Measurements from ENCODE around the gene P4HB. TPM values are rescaled to one million over a fixed set of nuclear protein-coding genes. Genes with fewer than 3 reads are reported as not detected.

The P4HB gene
- total RNA-seq, 1 donor from 2014 or later: 463 TPM

GRCh38 chr17:81843713-81844326 is 16.5 kb downstream of the P4HB start:
- H3K9me3 ChIP-seq: no peaks in the 10 kb centered on the region
- intact Hi-C loops (cut with DNase I): no loop called here
- no peak overlapping the region for H3K27ac ChIP-seq
- H3K4me1 ChIP-seq: peaks cover 34% of the 10 kb centered on the region
- H3K4me3 ChIP-seq: no peak overlapping the region
- no peak for TF ChIP-seq POLR2AphosphoS5 (IDR thresholded peaks at IDR 0.05; ENCODE audit: insufficient read depth in 1 of 2, low read depth in 1 of 2)
- TF ChIP-seq, protein P1, sequence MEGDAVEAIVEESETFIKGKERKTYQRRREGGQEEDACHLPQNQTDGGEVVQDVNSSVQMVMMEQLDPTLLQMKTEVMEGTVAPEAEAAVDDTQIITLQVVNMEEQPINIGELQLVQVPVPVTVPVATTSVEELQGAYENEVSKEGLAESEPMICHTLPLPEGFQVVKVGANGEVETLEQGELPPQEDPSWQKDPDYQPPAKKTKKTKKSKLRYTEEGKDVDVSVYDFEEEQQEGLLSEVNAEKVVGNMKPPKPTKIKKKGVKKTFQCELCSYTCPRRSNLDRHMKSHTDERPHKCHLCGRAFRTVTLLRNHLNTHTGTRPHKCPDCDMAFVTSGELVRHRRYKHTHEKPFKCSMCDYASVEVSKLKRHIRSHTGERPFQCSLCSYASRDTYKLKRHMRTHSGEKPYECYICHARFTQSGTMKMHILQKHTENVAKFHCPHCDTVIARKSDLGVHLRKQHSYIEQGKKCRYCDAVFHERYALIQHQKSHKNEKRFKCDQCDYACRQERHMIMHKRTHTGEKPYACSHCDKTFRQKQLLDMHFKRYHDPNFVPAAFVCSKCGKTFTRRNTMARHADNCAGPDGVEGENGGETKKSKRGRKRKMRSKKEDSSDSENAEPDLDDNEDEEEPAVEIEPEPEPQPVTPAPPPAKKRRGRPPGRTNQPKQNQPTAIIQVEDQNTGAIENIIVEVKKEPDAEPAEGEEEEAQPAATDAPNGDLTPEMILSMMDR (IDR thresholded peaks at IDR 0.05): no peak
- no peak for TF ChIP-seq POLR2A (IDR thresholded peaks at IDR 0.05)
- H3K27me3 ChIP-seq: no peaks in the 10 kb centered on the region
- no peak for DNase-seq (ENCODE audit: extremely low spot score in 2 of 2)
- peaks cover 4 to 53% of the 10 kb centered on the region in 2 donors for H3K36me3 ChIP-seq

GRCh38 chr17:81842725-81843504 is 17.4 kb downstream of the P4HB start:
- Histone ChIP-seq H3K4me3 (no peak overlapping the region), H3K9me3 (no peaks in the 10 kb centered on the region), H3K27ac (peak overlapping the region; percentile 38), H3K27me3 (no peaks in the 10 kb centered on the region), H3K36me3 (peaks cover 4 to 48% of the 10 kb centered on the region in 2 donors), H3K4me1 (peaks cover 34% of the 10 kb centered on the region)
- intact Hi-C loops (cut with DNase I): no loop called here
- DNase-seq (ENCODE audit: extremely low spot score in 2 of 2): no peak
- TF ChIP-seq POLR2AphosphoS5 (IDR thresholded peaks at IDR 0.05; ENCODE audit: insufficient read depth in 1 of 2, low read depth in 1 of 2): peak in 1 of 2 donors; percentile 33
- TF ChIP-seq, protein P1 (IDR thresholded peaks at IDR 0.05): no peak
- TF ChIP-seq POLR2A (IDR thresholded peaks at IDR 0.05): no peak

GRCh38 chr17:81842378-81842724 is 18.0 kb downstream of the P4HB start:
- no peaks in the 10 kb centered on the region for H3K9me3 ChIP-seq
- TF ChIP-seq POLR2AphosphoS5 (IDR thresholded peaks at IDR 0.05; ENCODE audit: insufficient read depth in 1 of 2, low read depth in 1 of 2) (no peak), POLR2A (IDR thresholded peaks at IDR 0.05) (no peak)
- TF ChIP-seq, protein P1 (IDR thresholded peaks at IDR 0.05): no peak
- DNase-seq (ENCODE audit: extremely low spot score in 2 of 2): no peak
- no peaks in the 10 kb centered on the region for H3K27me3 ChIP-seq
- peak overlapping the region; percentile 38 for H3K27ac ChIP-seq
- peaks cover 4 to 42% of the 10 kb centered on the region in 2 donors for H3K36me3 ChIP-seq
- intact Hi-C loops (cut with DNase I): no loop called here
- H3K4me1 ChIP-seq: peaks cover 34% of the 10 kb centered on the region
- no peak overlapping the region for H3K4me3 ChIP-seq

- Histone ChIP-seq H3K27me3 (no peaks in the 10 kb centered on the region), H3K9me3 (no peaks in the 10 kb centered on the region), H3K4me3 (no peak overlapping the region), H3K27ac (peak overlapping the region; percentile 58), H3K36me3 (peaks cover 4 to 37% of the 10 kb centered on the region in 2 donors), H3K4me1 (peaks cover 34% of the 10 kb centered on the region)
- TF ChIP-seq POLR2A (IDR thresholded peaks at IDR 0.05) (no peak), POLR2AphosphoS5 (IDR thresholded peaks at IDR 0.05; ENCODE audit: insufficient read depth in 1 of 2, low read depth in 1 of 2) (no peak)
- TF ChIP-seq, protein P1 (IDR thresholded peaks at IDR 0.05): no peak
- DNase-seq (ENCODE audit: extremely low spot score in 2 of 2): no peak
- intact Hi-C loops (cut with DNase I): no loop called here
Measured at GRCh38 chr17:81841866-81842265, 18.5 kb downstream of the P4HB start.

Data from vagina (tissue), 2 donors.